HG03066 (cell line): ENCODE measurements around the gene RPLP2.

Experiments
- ATAC-seq: cut with Tn5 transposase; IDR thresholded peaks from one replicate; pipeline ENCODE4 v1.9.1; 2021; ENCODE audit warnings: low read depth; ENCODE audit not compliant: unreplicated experiment

The RPLP2 gene

DNA sequence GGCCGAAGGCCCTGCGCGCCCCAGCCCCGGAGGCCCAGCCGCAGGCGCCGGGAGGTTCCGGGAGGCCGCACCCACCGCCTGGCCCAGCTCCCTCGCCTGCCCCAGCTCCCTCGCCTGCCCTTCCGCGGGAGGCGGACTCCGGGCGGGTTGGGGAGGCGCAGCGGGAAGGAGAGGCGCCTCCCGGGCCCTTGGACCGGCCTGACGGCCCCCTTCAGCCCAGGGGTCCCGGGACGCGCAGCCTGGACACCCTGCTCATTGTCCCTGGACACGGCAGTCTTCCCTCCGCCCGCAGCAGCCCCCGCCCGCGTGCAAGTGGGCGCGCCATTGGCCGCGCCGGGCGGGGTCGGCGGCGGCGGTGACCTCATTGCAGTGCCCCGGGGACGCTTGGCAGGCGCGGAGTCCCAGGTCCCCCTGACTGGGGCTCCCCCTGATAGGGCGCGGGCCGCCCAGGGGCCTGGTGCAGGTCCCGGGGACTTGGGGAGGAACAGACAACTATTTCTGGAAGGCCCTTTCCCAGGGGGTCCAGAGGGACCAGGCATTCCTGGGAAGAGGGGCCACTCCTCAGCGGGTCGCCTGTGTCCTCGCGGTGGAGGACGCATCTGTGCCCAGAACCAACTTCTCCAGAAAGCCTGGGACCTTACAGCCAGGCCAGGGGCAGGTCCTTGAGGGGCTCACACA lies 23.5 kb downstream of the RPLP2 start:
- ATAC-seq, result no peak

DNA sequence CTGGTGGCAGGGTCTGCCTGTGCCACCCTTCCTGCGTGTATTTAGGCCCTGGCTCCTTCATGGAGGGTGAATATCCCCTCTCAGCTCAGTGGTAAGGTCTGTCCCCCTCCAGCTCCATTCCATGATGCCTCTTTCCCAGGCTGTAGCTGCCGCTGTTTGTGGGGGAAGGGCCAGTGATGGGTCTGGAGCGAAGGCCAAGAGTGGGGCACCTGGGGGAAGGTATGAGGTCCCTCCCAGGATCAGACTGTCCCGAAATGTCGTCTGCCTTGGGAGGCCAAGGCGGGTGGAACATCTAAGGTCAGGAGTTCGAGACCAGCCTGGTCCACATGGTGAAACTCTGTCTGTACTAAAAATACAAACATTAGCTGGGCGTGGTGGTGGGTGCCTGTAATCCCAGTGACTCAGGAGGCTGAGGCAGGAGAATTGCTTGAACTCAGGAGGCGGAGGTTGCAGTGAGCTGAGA lies 24.1 kb downstream of the RPLP2 start:
- ATAC-seq, result no peak

DNA sequence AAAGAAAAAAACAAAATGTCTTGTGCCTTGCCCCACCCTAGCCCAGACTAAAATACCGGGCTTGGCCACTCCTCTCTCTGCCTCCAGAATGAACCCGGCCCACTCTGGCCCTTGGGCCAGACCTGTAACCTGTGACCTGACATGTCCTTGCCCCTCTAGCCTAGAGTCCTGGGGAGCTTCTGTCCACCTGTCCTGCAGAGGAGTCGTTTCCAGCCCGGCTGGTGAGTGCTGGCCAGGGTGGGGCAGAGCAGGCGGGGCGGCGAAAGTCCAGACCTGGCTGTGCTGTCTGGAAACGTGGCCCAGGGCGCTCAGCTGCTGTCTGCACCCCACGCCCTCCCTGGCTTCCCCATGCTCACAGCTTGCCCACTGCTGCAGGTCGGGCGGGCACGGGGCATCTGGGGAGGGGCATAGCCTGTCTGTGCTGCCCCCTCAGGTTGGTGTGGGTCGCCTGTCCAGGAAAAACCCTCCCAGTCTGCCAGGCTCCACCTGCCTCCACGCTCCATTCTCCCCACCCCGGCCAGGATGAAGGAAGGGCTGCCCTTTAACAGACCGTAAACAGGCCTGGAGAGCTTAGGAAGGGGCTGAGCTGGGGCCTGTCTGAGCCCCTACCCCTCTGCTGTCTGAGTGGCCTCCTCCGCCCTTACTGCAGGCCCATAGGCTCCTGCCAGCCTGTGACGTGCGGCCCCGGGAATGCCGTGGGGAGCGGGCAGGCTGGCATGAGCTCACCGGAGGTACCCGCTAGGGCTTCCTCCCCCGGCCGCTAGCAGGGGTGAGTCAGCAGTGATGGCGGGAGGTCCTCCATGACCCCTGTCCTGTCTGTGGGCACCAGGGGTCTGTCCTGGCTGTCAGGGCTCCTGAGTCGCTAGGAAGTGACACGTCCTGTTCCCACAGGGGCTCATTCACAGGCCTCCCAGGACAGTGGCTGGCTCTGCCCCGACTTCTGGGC lies 24.9 kb downstream of the RPLP2 start:
- ATAC-seq, result no peak

DNA sequence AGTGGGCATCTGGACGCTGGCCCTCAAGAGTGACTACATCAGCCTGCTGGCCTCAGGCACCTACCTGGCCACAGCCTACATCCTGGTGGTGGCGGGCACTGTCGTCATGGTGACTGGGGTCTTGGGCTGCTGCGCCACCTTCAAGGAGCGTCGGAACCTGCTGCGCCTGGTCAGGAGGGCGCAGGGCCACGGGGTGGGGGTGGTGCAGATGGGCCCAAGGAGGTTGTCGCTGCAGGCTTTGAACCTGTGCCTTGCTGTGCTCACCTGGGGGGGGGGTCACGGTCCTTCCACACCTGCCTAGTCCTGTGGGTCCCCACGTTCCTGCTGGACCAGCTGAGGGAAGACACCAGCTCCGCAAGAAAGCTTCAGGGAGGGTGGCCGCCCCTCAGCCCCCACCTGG lies 26.5 kb downstream of the RPLP2 start:
- ATAC-seq, result no peak

DNA sequence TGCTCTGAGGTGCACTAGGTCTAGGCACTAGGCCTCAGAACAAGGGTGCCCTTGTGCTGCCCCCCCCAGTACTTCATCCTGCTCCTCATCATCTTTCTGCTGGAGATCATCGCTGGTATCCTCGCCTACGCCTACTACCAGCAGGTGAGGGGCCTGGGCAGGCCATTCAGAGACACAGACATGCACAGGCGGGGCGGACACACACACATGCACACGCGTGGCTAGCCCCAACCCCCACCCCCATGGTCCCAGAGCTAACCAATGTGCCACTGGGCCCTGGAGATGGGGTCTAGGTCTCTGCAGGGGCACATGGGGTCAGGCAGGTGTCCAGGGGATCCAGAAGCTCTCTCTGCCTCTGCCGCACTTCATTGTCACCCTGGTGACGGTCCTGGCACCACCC lies 26.9 kb downstream of the RPLP2 start:
- ATAC-seq, result no peak

DNA sequence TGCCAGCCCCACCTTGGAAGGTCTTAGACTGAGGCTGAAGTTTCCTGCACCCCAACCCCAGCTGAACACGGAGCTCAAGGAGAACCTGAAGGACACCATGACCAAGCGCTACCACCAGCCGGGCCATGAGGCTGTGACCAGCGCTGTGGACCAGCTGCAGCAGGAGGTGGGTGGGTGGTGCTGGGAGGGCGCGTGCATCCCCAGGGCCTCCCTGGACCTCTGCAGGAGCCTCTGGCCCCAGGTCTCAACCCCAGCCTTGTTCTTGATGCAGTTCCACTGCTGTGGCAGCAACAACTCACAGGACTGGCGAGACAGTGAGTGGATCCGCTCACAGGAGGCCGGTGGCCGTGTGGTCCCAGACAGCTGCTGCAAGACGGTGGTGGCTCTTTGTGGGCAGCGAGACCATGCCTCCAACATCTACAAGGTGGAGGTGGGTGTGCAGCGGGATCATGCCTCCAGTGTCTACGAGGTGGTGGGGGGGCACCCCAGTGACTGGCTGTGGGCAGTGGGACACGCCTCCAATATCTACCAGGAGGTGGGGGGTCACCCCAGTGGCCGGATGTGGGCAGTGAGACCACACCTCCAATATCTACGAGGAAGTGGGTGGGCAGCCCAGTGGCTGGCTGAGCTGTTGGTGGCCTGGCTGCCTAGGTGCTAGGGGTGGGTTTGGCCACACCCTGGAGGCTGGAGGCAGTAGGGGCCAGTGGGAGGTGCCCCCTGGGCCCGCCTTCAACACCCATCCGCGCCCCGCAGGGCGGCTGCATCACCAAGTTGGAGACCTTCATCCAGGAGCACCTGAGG lies 27.6 kb downstream of the RPLP2 start:
- ATAC-seq, result no peak

DNA sequence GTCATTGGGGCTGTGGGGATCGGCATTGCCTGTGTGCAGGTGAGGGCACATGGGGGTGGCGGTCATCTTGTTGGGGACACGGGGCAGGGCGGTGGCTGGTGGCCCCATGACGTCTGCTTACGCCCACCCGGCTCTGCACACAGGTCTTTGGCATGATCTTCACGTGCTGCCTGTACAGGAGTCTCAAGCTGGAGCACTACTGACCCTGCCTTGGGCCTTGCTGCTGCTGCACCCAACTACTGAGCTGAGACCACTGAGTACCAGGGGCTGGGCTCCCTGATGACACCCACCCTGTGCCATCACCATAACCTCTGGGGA lies 28.2 kb downstream of the RPLP2 start:
- no peak for ATAC-seq

DNA sequence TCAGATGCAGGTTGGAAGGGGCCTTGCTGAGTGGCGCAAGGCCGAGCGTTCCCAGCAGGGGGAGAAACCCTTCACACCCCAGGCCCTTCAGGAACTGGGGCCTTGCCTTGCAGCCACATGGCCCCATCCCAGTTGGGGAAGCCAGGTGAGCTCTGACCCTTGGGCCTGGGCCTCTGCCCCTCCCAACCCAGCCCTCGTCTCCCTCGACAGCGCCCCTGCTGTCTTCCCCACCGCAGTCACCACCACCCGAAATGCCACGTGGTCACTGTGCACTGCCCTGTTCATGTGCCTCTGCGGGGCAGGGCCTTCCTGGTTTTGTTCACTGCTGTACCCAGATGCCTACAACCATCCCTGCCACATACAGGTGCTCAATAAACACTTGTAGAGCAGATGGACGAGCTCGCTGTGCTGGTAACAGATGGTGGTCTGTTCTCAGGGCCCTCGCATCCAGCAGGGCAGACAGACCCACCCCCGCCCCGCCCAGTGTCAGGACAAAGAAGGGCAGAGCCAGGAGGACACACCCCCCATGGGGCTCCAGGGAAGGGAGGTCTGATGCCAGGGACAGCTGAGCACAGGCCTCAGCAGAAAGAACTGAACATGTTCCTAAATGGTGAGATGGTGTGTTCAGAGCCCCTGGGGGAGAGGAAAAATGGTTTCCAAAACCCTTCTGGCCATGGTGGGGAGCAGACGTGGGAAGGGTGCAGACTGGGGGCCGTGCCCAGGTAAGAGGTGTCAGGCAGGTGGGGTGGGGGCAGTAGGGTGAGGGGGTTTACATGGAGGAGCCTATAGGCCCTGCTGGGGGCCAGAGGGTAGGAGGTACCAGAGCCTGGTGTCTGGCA lies 28.9 kb downstream of the RPLP2 start:
- ATAC-seq, result no peak

DNA sequence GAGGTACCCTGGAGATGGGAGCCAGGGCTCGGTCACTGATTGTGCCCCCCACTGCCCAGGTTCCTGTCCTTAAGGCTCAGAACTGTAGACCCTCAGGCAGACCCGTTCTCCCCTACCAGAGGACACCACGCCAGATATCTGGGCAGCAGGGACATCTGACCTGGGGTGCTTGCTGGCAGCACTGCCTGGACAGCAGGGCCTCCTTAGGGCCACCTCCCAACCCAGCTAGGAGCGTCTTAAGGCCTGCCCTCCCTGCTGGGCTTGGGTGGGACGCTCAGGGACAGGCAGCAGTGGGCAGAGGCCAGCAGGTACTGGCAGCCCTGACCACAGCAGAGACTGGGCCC lies 29.5 kb downstream of the RPLP2 start:
- ATAC-seq, result no peak

DNA sequence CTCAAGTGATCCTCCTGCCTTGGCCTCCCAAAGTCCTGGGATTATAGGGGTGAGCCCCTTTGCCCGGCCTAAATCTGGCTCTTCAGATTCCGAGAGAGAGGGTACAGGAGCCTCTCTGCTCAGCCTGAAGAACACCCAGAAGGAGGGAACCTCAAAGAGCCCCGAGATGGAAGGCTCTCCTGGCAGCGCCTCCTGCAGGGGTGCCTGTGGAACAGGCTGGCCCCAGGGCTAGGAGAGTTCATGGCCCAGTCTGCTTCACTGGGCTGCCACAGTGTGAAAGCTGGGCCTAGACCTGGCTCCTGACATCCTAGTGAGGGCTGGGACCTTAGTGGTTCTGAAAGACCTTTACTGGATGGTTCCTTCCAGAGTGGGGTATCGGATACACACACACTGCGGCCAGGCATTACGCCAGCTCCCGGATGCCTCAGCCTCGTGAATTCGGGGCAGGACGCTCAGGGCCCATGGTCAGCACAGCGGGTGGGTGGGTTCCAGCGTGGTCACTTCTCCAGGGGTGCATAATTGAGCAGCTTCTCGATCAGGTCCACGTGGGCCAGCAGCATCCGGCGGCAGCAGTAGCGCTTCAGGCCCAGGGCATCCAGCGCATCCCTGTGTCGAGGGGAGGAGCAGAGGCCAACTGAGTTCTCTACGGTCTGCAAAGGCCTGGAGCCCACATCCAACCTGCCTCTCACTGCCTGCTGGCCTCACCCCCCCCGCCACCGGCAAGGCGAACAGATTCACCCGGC lies 30.3 kb downstream of the RPLP2 start:
- no peak for ATAC-seq

DNA sequence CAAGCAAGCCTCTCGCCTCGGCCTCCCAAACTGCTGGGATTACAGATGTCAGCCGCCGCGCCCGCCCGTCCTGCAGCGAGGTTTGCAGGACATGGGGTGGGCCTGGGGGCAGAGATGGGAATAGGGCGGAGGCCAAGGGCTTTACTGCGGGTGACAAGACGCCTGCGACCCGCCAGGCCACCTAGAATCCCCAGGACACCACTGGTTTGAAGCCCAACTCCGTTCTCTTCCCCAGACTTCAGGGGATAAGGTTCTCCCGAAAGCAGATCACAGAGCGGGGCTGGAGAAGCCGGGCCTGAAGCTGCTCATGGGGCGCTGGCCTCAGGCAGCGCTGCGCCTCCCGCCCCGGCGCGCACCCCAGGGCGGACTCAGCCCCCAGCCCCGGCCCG lies 32.2 kb downstream of the RPLP2 start:
- ATAC-seq, result peak; percentile 37

DNA sequence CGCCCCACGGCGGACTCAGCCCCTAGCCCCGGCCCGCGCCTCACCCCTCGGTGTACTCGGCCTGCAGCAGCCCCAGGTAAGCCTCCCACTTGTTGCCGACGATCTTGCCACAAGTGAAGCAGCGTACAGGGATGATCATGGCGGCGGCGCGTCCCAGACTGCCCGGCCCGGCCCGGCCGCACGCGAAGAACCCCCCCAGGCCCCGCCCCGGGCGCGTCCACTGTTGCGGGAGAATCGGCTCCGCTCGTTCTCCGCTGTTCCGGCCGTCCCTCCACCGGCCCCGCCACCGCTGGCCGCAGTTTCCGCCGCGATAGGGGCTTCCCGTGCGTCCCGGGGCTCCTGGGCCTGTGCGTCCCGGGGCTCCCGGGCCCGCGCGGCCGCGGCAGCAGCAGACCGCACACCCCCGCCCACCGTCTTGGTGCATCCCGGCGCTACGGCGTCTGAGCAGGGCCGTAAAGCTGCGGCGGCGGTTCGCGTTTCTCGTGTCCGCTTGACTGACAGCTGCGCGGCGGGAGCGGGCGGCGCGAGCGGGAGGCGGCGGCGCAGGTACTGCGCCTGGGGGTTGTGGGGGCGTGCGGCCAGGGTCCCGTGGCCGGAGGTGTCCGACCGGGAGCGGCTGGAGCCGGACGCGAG lies 32.7 kb downstream of the RPLP2 start, which contains the start of the genes POLR2L and TSPAN4:
TSS of gene POLR2L (minus strand) at position 160 of the 633 bp plus-strand sequence. CDS start at position 139, 21 bp downstream.
TSS of gene TSPAN4 (plus strand) at position 483 of the 633 bp plus-strand sequence. CDS start 7,453 bp downstream, outside the sequence.
- ATAC-seq, result peak; percentile 63

DNA sequence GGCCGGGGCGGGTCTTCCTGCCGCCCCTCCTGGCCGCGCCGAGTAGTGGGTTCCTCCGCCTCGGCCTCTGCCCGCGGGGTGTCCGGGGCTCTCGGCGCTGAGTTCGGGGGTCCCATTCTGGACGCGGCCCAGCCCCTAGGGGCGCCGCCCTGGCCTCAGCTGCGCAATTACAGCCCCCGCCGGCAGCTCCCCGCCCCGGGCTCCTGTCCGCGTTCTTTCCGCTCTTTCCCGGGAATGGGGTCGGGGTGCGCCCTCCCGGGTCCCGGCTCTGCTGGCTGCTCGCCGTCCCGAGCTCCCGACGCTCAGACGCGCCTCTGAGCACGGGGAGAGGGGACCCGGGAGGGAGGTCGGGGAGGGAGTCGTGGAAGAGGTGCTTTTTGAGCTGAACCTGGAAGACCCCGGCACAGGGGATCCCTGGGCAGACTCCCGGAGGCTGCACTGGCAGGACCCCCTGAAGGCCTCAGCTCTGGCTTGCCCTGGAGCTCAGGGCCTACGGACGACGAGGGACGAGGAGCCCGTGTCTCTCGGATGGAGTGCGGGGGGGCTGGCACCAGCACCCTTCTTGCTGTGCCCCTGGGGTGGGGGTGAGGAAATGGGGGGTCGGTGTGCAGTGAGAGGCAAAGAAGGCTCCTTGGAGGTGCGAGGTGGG lies 33.4 kb downstream of the RPLP2 start:
- no peak for ATAC-seq

DNA sequence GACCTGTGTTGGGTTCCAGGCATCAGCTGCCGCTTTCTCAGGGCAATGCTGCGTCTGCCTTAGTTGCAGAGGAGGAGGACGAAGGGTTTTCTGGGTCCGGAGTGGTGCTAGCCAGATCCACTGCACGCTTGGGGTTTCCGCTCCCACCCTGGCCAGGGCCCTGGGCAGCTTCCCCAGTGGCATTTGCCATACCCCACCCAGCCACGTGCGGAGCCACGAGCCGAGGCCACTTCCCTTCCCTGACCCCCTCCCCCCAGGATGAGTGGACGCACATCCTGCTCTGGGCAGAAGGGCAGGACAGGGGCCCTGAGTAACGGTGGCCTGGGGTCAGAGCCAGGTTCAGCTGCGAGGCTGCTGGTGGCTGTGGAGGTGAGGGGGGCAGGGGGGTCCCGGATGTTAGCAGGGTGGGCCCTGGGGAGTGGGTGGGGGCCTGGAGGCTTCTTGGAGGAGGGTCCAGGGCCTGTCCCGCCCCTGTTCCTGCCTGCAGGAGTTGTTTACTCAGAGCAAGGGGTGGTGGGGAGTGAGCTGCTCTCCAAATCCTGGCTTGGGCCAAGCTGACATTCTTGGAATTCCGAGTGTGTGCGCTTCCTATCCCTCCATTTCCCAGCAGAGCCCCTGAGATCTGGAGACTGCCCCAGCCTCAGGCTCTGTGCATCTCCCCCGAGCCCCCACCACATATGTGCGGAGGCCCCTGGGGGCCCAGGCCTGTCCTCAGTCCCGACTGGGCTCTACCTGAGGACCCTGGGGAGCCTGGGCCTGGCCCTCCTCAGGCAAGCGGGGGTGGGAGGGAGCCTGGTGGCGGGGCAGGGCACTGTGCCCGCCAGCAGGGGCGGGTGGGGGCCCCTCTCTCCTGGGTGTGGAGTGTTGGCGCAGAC lies 34.3 kb downstream of the RPLP2 start:
- ATAC-seq, result no peak

DNA sequence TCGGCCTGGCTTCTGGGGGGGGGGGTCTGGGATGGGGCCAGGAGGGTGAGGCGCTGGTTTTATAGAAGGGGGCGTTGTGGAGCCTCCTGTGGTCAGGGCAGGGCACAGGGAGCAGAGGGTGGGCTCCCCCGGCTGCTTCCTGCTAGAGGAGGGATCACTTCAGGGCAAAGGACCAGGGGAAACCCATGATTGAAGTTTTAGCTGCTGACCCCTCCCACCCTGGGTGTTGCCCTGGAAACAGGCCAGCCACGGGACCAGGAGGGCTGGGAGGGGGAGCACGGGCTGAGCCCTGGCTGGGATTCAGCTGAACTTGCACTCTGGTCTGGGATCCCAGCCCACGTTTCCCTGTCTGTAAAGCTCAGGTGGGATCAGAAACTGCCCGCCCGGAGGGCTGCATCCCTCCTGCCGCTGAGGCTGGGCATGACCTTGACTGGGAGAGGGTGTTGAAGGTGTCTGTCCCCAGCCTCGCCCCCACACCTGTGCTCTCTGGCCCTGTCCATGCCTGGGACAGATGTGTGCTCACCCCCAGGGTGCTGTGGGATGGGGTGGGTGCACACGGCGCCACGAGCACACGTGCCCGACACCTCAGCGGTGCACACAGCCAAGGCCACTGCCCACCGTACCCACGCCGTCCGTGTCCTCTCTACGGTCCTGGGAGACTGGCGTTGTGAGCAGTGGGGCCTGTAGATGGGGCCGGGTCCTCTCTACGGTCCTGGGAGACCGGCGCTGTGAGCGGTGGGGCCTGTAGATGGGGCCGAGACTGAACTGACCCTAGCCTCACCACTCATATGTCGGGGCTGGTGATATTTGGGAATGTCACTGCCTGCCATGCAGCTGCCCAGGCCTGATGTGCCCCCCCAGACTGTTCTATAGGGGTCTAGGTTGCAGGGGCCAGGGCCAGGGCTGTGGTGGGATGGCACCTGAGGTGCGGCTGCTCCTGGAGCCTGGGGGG lies 35.2 kb downstream of the RPLP2 start:
- ATAC-seq, result no peak

DNA sequence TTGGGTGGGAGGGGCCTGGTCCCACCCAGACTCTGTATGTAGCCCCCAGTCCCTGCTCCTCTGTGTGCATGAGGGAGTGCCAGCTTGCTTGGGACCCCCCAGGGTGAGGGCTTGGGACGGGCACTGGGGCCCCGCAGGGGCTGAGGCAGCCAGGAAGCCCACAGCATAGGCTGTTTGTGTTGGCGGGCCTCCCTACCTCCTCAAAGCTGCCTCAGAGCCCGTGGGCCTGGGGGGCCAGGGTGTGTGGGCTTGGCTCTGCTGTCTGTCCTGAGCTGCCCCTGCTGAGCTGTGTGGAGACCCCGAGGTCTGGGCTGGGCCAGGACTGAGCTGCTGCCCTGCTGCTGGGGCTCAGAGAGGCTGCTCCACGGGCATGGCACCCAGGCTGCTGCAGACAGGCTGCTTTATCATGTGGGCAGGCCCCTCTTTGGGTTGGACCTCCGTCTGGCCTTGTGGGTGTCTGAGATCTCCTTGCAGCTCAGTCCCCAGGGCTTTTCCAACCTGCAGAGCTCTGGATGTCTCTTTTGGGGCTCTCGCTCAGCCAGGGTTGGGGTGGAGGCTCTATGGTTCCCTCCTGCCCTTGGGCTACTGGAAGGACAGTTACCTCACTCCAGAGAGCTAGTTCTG lies 36.2 kb downstream of the RPLP2 start:
- no peak for ATAC-seq
